ENCODE measurements around the gene GGT5.
"Not testable (repeated sequence)": the region's sequence is repeated elsewhere in the genome, so short reads cannot be mapped to it uniquely, and the experiment has no call there.

Gene GGT5

DNA sequence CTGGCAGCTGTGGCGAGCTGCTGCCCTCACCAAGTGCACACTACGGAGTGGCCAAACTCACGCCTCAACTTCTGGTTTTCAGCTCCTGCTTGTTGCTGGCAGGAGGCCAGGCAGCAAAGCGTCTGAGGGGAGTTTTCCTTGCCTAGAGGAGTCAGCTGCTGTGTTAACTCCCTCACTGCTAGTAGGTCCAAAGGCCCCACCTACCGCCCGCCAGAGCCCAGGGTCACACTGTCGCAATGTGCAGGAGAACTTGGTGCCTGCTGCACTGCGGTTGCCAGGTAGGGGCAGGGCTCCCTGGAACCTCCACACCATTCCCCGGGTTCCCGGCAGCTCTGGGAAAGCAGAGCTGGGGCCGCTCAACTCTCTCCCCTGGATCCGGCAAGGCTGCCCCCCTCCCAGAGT is at the start of gene GGT5:
TSS of gene GGT5 (minus strand) at position 53 of the 402 bp plus-strand sequence. CDS start 357 bp downstream, outside the sequence.
- DNase-seq (ENCODE audit: low read depth) = not testable (repeated sequence)

DNA sequence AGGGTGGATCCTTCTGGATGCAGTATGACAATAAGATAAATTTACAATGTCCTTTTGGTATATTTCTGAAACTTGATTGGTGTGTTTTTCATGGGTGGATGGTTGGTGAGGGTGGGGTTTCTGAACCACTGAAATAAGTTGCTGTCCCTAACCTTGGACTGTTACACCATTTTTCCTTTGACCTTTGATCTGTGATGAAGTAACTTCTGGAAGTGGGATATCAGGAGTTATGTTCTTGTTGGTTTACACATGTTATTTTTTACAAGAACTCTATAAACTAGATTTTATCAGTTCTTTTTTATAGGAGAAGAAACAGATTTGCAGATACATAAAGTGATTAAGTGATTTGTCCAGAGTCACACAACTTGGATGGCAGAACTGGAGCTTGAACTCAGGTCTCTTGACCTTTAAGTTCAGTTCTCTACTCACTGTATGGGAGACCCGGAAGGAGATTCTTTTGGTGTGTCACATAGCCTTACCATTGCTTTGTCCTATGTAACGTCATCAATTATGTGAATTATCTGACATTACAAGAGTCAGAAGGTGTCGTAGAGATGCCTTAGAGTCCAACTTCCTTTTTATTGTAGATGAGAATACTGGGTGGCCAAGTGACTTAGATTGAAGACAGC is 47.4 kb upstream of the GGT5 start:
- not testable (repeated sequence) for DNase-seq (ENCODE audit: low read depth)

- DNase-seq (ENCODE audit: low read depth) = no peak
Observed at GRCh38 chr22:24291515-24292201, 46.8 kb upstream of the GGT5 start.

GRCh38 chr22:24290459-24290858 is 45.6 kb upstream of the GGT5 start:
- DNase-seq (ENCODE audit: low read depth) = no peak

- no peak for DNase-seq (ENCODE audit: low read depth)
Observed at GRCh38 chr22:24289741-24290163, 44.9 kb upstream of the GGT5 start.

GRCh38 chr22:24289114-24289513 is 44.2 kb upstream of the GGT5 start:
- DNase-seq (ENCODE audit: low read depth) = peak; percentile 83

- DNase-seq (ENCODE audit: low read depth) = not testable (repeated sequence)
Observed at GRCh38 chr22:24287801-24288200, 42.9 kb upstream of the GGT5 start.

GRCh38 chr22:24287212-24287611 is 42.3 kb upstream of the GGT5 start:
- DNase-seq (ENCODE audit: low read depth) = not testable (repeated sequence)

DNA sequence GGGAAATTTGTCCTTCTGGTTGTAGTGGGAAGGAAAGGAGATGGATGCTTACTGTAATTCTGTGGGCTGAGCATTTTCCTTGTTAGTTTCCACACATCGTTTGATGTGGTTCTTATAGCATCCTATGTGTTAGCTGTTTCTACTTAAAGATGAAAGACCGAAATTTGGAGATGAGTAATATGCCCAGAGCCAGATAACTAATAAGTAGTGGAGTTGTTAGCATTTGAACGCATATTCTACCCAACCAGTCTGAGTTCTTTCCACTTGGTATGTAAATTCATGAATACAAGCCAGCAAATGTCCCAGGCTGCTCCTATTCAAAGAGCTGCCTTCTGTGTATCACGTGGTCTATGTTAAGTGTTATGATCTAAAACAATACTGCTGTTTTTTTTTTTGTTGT is 40.4 kb upstream of the GGT5 start:
- DNase-seq (ENCODE audit: low read depth) = no peak

- DNase-seq (ENCODE audit: low read depth) = no peak
Observed at GRCh38 chr22:24284747-24285203, 39.9 kb upstream of the GGT5 start.

- no peak for DNase-seq (ENCODE audit: low read depth)
Observed at GRCh38 chr22:24282401-24282800, 37.5 kb upstream of the GGT5 start.

DNA sequence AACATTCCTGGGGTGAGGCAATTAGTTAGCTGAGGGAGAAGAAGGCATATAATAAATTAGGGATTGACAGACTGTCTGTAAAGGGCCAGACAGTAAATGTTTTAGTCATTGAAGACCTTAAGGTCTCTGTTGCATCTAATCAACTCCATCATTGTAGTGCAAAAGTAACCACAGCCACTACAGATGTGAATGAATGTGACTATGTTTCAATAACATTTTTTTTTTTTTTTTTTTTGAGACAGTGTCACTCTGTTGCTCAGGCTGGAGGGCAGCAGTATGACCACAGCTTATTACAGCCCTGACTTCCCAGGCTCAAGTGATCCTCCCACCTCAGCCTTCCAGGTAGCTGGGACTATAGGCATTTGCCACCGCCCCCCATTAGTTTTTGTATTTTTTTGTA is 35.5 kb upstream of the GGT5 start:
- not testable (repeated sequence) for DNase-seq (ENCODE audit: low read depth)

DNA sequence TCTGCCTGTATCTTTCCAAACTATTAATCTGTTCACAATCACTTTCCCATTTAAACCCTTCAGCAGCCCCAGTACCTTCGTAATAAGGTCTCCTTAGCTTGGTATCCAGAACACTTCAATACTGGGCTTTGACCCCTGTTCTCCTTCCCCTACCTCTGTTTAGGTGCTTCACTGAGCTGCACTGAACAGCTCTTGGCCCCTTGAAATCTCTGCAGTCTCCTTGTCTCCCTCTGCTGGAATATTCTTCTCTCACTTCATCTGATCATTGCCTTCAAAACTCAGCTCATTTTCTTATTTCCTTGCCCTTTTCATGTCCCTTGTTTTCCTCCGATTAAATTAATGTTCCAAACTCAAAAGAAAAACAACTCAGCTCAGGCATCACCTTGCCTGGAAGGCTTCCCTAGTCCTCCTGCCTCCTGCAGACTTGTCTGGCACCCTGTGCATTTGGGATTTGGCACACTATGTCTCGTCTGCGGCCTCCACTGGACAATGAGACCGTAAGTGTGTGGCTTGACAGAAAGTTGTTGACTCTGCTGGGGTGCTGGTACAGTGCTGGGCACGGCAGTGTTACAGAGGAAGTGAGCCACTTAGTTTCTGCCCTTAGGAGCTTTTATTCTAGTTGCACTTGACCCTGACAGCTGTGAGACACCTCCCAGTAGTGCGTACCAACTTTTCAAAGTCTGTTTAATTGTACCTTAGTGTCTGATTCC is 30.0 kb upstream of the GGT5 start:
- not testable (repeated sequence) for DNase-seq (ENCODE audit: low read depth)

- DNase-seq (ENCODE audit: low read depth) = not testable (repeated sequence)
Observed at GRCh38 chr22:24273906-24274305, 29.0 kb upstream of the GGT5 start.

DNA sequence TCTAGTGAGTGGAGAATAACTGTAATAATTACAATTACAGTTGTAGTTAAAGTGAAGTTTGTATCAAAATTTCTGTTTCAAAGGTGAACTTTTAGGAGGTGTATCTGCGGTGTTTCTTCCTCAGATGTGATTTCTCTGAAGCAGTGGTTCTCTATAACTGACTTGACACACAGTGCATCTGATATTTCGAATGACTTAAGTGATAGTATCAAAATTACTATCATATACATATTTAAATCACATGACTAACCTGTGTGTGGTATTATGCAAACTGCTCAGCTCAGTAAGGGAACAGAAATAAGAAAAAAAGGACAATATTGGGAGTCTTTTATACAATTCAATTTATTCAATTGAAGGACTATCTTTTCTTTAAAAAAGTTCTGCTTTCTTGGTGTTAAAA is 28.1 kb upstream of the GGT5 start:
- not testable (repeated sequence) for DNase-seq (ENCODE audit: low read depth)

- DNase-seq (ENCODE audit: low read depth) = no peak
Observed at GRCh38 chr22:24271386-24271854, 26.5 kb upstream of the GGT5 start.

- DNase-seq (ENCODE audit: low read depth) = peak; percentile 81
Observed at GRCh38 chr22:24270556-24271385, 25.9 kb upstream of the GGT5 start, which contains the start of gene SPECC1L. TSS of gene SPECC1L (plus strand) at chr22:24270831. CDS start at chr22:24302232, 31,401 bp downstream.

- DNase-seq (ENCODE audit: low read depth) = not testable (repeated sequence)
Observed at GRCh38 chr22:24266495-24266894, 21.6 kb upstream of the GGT5 start.

DNA sequence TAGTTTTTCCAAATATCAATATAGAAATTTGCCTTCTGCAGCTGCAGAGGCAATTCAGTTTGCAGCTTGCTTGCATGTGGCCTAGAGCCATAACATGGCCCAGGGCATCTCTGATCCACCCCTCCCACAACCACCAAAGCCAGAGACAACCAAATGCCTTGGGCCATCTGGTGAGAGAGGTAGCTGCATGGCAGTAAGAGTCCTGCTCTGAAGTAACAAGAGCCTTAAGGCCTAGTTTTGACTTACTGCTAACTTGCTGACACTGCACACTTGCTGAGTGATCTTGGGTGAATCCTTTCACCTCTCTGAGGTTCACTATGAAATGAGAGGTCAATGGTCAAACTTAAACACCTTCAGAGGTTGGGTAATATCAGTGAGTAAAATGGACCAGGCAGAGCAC is 20.9 kb upstream of the GGT5 start:
- no peak for DNase-seq (ENCODE audit: low read depth)

- DNase-seq (ENCODE audit: low read depth) = peak; percentile 59
Observed at GRCh38 chr22:24264329-24264896, 19.5 kb upstream of the GGT5 start.

GRCh38 chr22:24263479-24263878 is 18.6 kb upstream of the GGT5 start:
- DNase-seq (ENCODE audit: low read depth) = not testable (repeated sequence)

Data from stromal cell of bone marrow (primary cell).